H1 (cell line): ENCODE measurements around the gene ZCCHC10.

Experiments
- CEBPB ChIP-seq: IDR thresholded peaks from 2 replicates; pipeline ENCODE4 v1.6.1; 2012; ENCODE audit warnings: low read depth, low read length
- CHD2 ChIP-seq: IDR thresholded peaks from 2 replicates; pipeline ENCODE4 v1.6.1; 2012; ENCODE audit warnings: low read length, improper control_type of control experiment
- CTCF ChIP-seq, 3 experiments: IDR thresholded peaks; 1 replicate in 2 of 3; 2 replicates in 1 of 3; pipeline versions ENCODE4 v1.5.1 to v1.6.1; 2011; ENCODE audit warnings: low read length in 3 of 3, mild to moderate bottlenecking in 3 of 3, inconsistent platforms in 2 of 3, low read depth in 1 of 3, moderate library complexity in 1 of 3; ENCODE audit not compliant: insufficient read depth in 1 of 3; ENCODE audit errors: control extremely low read depth in 1 of 3
- EZH2 ChIP-seq: fragments of 200-600 bp; sonication (generic); IDR thresholded peaks from 2 replicates; pipeline ENCODE4 v1.7.1; 2012; ENCODE audit warnings: low read depth, mild to moderate bottlenecking, moderate library complexity, low read length, inconsistent platforms; ENCODE audit not compliant: severe bottlenecking
- JUN ChIP-seq: IDR thresholded peaks from 2 replicates; pipeline ENCODE4 v1.6.1; 2011; ENCODE audit warnings: low read depth, mild to moderate bottlenecking, improper control_type of control experiment, low read length
- MAX ChIP-seq: IDR thresholded peaks from 2 replicates; pipeline ENCODE4 v1.6.1; 2012; ENCODE audit warnings: inconsistent platforms
- POLR2AphosphoS5 ChIP-seq: IDR thresholded peaks from 2 replicates; pipeline ENCODE4 v1.6.1; 2011; ENCODE audit warnings: low read depth, low read length
- SRF ChIP-seq: IDR thresholded peaks from 2 replicates; pipeline ENCODE4 v1.6.1; 2011; ENCODE audit warnings: mild to moderate bottlenecking, low read depth, low read length, moderate library complexity
- TAF1 ChIP-seq: IDR thresholded peaks from 2 replicates; pipeline ENCODE4 v1.6.1; 2011; ENCODE audit warnings: mild to moderate bottlenecking, low read depth, low read length
- TF ChIP-seq, protein P1 (sequence below): IDR thresholded peaks from 2 replicates; pipeline ENCODE4 v1.6.1; 2011; ENCODE audit warnings: low read length, improper control_type of control experiment

GRCh38 chr5:133035224-133035623 lies 8.9 kb upstream of the ZCCHC10 start:
- TF ChIP-seq CHD2 (no peak), MAX (no peak), SRF (no peak), JUN (no peak), POLR2AphosphoS5 (no peak), TAF1 (no peak), CTCF (IDR thresholded peaks at IDR 0.05; ENCODE audit: control extremely low read depth in 1 of 3, insufficient read depth in 1 of 3, low read depth in 1 of 3, low read length in 3 of 3) (no peak), EZH2 (no peak), CEBPB (no peak)
- TF ChIP-seq, protein P1, sequence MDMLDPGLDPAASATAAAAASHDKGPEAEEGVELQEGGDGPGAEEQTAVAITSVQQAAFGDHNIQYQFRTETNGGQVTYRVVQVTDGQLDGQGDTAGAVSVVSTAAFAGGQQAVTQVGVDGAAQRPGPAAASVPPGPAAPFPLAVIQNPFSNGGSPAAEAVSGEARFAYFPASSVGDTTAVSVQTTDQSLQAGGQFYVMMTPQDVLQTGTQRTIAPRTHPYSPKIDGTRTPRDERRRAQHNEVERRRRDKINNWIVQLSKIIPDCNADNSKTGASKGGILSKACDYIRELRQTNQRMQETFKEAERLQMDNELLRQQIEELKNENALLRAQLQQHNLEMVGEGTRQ, result no peak
